Measurements from ENCODE around the gene FBXL16. TPM values are rescaled to one million over a fixed set of nuclear protein-coding genes. Genes with fewer than 3 reads are reported as not detected.

Gene FBXL16
- polyA plus RNA-seq, 1 donor (not counting 4 experiments of a cell fraction or from before 2014, with no cell fraction given): 0.81 TPM

DNA sequence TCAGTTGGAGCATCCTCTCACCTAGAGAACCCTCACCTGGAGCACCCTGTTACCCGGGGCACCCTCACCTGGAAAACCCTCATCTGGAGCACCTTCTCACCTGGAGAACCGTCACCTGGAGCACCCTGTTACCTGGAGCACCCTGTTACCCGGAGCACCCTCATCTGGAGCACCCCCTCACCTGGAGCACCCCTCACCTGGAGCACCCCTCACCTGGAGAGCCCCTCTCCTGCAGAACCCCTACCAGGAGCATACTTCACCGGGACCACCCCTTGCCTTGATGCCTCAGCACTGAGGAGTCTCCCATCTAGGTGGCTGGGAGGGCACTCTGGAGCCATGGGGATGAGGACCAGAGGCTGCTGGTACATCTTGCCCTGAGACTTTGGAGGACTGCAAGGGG, 3.4 kb upstream of the FBXL16 start:
- no peak for FAIRE-seq
- Histone ChIP-seq H3K4me3 (ENCODE audit: control insufficient read depth in 2 of 3, extremely low read depth in 1 of 3, insufficient read depth in 2 of 3, low read depth in 1 of 3, low read length in 3 of 3) (no peak overlapping the region), H3K9ac (ENCODE audit: control insufficient read depth, extremely low read depth, insufficient read depth, low read length) (no peak overlapping the region), H3K9me3 (ENCODE audit: control insufficient read depth, low read depth, low read length) (no peaks in the 10 kb centered on the region), H3K79me2 (ENCODE audit: control insufficient read depth, insufficient read depth, low read length) (no peaks in the 10 kb centered on the region), H3K27me3 (ENCODE audit: control insufficient read depth, extremely low read depth, insufficient read depth, low read length) (peaks cover 69% of the 10 kb centered on the region), H3K9me1 (ENCODE audit: control insufficient read depth, extremely low read depth, insufficient read depth, low read length) (no peaks in the 10 kb centered on the region), H3K4me1 (ENCODE audit: control insufficient read depth, extremely low read depth, insufficient read depth, low read length) (peaks cover 5% of the 10 kb centered on the region), H3K27ac (ENCODE audit: control insufficient read depth, insufficient read depth, low read length) (no peak overlapping the region), H3K36me3 (ENCODE audit: control insufficient read depth in 2 of 2, extremely low read depth in 1 of 2, insufficient read depth in 2 of 2, low read length in 2 of 2) (no peaks in the 10 kb centered on the region), H3K4me2 (ENCODE audit: control insufficient read depth, extremely low read depth, insufficient read depth, low read depth, low read length) (no peak overlapping the region), H4K20me1 (ENCODE audit: control insufficient read depth, extremely low read depth, insufficient read depth, low read length) (peaks cover 2% of the 10 kb centered on the region), H2AFZ (ENCODE audit: control insufficient read depth, low read length) (no peak overlapping the region)
- dilution Hi-C loops (cut with MboI; ENCODE audit: extremely low pct_ligation_motif_present, low sequenced_read_pairs): no loop called here
- no peak for TF ChIP-seq EZH2 (IDR thresholded peaks at IDR 0.05; ENCODE audit: low read length)
- TF ChIP-seq, protein P1, sequence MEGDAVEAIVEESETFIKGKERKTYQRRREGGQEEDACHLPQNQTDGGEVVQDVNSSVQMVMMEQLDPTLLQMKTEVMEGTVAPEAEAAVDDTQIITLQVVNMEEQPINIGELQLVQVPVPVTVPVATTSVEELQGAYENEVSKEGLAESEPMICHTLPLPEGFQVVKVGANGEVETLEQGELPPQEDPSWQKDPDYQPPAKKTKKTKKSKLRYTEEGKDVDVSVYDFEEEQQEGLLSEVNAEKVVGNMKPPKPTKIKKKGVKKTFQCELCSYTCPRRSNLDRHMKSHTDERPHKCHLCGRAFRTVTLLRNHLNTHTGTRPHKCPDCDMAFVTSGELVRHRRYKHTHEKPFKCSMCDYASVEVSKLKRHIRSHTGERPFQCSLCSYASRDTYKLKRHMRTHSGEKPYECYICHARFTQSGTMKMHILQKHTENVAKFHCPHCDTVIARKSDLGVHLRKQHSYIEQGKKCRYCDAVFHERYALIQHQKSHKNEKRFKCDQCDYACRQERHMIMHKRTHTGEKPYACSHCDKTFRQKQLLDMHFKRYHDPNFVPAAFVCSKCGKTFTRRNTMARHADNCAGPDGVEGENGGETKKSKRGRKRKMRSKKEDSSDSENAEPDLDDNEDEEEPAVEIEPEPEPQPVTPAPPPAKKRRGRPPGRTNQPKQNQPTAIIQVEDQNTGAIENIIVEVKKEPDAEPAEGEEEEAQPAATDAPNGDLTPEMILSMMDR (optimal IDR thresholded peaks at IDR 0.05 in 1 of 3, IDR thresholded peaks at IDR 0.05 in 1 of 3, conservative IDR thresholded peaks at IDR 0.05 in 1 of 3; ENCODE audit: extremely low read depth in 1 of 3, insufficient read depth in 2 of 3, low read length in 3 of 3): no peak
- no peak for DNase-seq (ENCODE audit: low read depth, low spot score)

DNA sequence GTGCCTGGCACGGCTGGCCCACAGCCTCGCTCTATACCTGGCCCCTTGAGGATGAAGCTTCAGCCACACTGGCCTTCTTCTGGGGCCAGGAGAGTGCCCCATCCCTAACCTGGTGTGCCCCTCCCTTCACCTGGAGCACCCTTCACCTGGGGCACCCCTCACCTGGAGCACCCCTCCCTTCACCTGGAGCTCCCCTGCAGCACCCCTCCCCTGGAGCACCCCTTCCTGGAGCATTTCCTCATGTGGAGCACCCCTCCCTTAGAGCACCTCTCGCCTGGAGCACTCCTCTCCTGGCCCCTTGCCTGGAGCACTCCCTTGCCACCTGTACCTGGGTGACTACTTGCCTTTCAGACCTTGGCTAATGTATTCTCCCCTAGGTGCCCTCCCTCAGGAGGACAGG, 2.4 kb upstream of the FBXL16 start:
- H3K36me3 ChIP-seq (ENCODE audit: control insufficient read depth in 2 of 2, extremely low read depth in 1 of 2, insufficient read depth in 2 of 2, low read length in 2 of 2): no peaks in the 10 kb centered on the region
- H3K9me3 ChIP-seq (ENCODE audit: control insufficient read depth, low read depth, low read length): no peaks in the 10 kb centered on the region
- no peak overlapping the region for H3K9ac ChIP-seq (ENCODE audit: control insufficient read depth, extremely low read depth, insufficient read depth, low read length)
- H3K27me3 ChIP-seq (ENCODE audit: control insufficient read depth, extremely low read depth, insufficient read depth, low read length): peaks cover 78% of the 10 kb centered on the region
- no peak overlapping the region for H3K4me2 ChIP-seq (ENCODE audit: control insufficient read depth, extremely low read depth, insufficient read depth, low read depth, low read length)
- FAIRE-seq: no peak
- no peak overlapping the region for H3K27ac ChIP-seq (ENCODE audit: control insufficient read depth, insufficient read depth, low read length)
- no peak for DNase-seq (ENCODE audit: low read depth, low spot score)
- H3K4me1 ChIP-seq (ENCODE audit: control insufficient read depth, extremely low read depth, insufficient read depth, low read length): peaks cover 5% of the 10 kb centered on the region
- H2AFZ ChIP-seq (ENCODE audit: control insufficient read depth, low read length): no peak overlapping the region
- dilution Hi-C loops (cut with MboI; ENCODE audit: extremely low pct_ligation_motif_present, low sequenced_read_pairs): no loop called here
- no peak overlapping the region for H3K4me3 ChIP-seq (ENCODE audit: control insufficient read depth in 2 of 3, extremely low read depth in 1 of 3, insufficient read depth in 2 of 3, low read depth in 1 of 3, low read length in 3 of 3)
- H3K9me1 ChIP-seq (ENCODE audit: control insufficient read depth, extremely low read depth, insufficient read depth, low read length): no peaks in the 10 kb centered on the region
- H3K79me2 ChIP-seq (ENCODE audit: control insufficient read depth, insufficient read depth, low read length): no peaks in the 10 kb centered on the region
- TF ChIP-seq, protein P1 (optimal IDR thresholded peaks at IDR 0.05 in 1 of 3, IDR thresholded peaks at IDR 0.05 in 1 of 3, conservative IDR thresholded peaks at IDR 0.05 in 1 of 3; ENCODE audit: extremely low read depth in 1 of 3, insufficient read depth in 2 of 3, low read length in 3 of 3): no peak
- no peak for TF ChIP-seq EZH2 (IDR thresholded peaks at IDR 0.05; ENCODE audit: low read length)
- H4K20me1 ChIP-seq (ENCODE audit: control insufficient read depth, extremely low read depth, insufficient read depth, low read length): peaks cover 2% of the 10 kb centered on the region

All from keratinocyte (primary cell).